Keratinocyte (primary cell): Measurements from ENCODE around the gene CXCL6. TPM values are rescaled to one million over a fixed set of nuclear protein-coding genes. Genes with fewer than 3 reads are reported as not detected.

Source experiments
- DNase-seq: peaks from one replicate; pipeline ENCODE4 v3.0.0-alpha.2; 2011; ENCODE audit warnings: low read depth, missing footprints, low spot score
- FAIRE-seq: peaks from 2 replicates; lab custom pipeline; 2011; peaks lifted over from hg19 to GRCh38; lab: Jason Lieb, UNC
- H2AFZ ChIP-seq: 2 replicates; pipeline ENCODE4 v1.6.0; 2012; ENCODE audit warnings: low read length, control low read depth, inconsistent platforms; ENCODE audit not compliant: control insufficient read depth
- H3K27ac ChIP-seq: 2 replicates; pipeline ENCODE4 v1.5.1; 2011; ENCODE audit warnings: low read length; ENCODE audit not compliant: control insufficient read depth, insufficient read depth
- H3K27me3 ChIP-seq: 3 replicates; pipeline ENCODE4 v1.6.0; 2011; ENCODE audit warnings: low read length; ENCODE audit not compliant: control insufficient read depth, insufficient read depth; ENCODE audit errors: extremely low read depth
- H3K36me3 ChIP-seq, 2 experiments: 2 replicates in 1 of 2; 3 replicates in 1 of 2; pipeline ENCODE4 v1.5.1; 2011; ENCODE audit warnings: low read length in 2 of 2, mild to moderate bottlenecking in 1 of 2; ENCODE audit not compliant: control insufficient read depth in 2 of 2, insufficient read depth in 2 of 2; ENCODE audit errors: extremely low read depth in 1 of 2
- H3K4me1 ChIP-seq: 3 replicates; pipeline ENCODE4 v1.5.1; 2011; ENCODE audit warnings: low read length; ENCODE audit not compliant: control insufficient read depth, insufficient read depth; ENCODE audit errors: extremely low read depth
- H3K4me2 ChIP-seq: 3 replicates; pipeline ENCODE4 v1.6.0; 2011; ENCODE audit warnings: low read depth, low read length; ENCODE audit not compliant: control insufficient read depth, insufficient read depth; ENCODE audit errors: extremely low read depth
- H3K4me3 ChIP-seq, 3 experiments: fragments of 200-600 bp in 1 of 3; sonication (generic) in 1 of 3; 2 replicates in 2 of 3; 3 replicates in 1 of 3; pipeline ENCODE4 v1.5.1; 2011 to 2016; ENCODE audit warnings: low read length in 3 of 3, mild to moderate bottlenecking in 3 of 3, control low read depth in 2 of 3, inconsistent platforms in 1 of 3, low read depth in 1 of 3, mixed read lengths in 1 of 3, mixed run types in 1 of 3, moderate library complexity in 1 of 3; ENCODE audit not compliant: control insufficient read depth in 2 of 3, insufficient read depth in 2 of 3; ENCODE audit errors: extremely low read depth in 1 of 3
- H3K79me2 ChIP-seq: 2 replicates; pipeline ENCODE4 v1.6.0; 2012; ENCODE audit warnings: low read length; ENCODE audit not compliant: control insufficient read depth, insufficient read depth
- H3K9ac ChIP-seq: 3 replicates; pipeline ENCODE4 v1.6.0; 2011; ENCODE audit warnings: low read length; ENCODE audit not compliant: control insufficient read depth, insufficient read depth; ENCODE audit errors: extremely low read depth
- H3K9me1 ChIP-seq: 3 replicates; pipeline ENCODE4 v1.6.0; 2011; ENCODE audit warnings: low read length; ENCODE audit not compliant: control insufficient read depth, insufficient read depth; ENCODE audit errors: extremely low read depth
- H3K9me3 ChIP-seq: 2 replicates; pipeline ENCODE4 v1.5.1; 2012; ENCODE audit warnings: low read depth, low read length; ENCODE audit not compliant: control insufficient read depth
- H4K20me1 ChIP-seq: 3 replicates; pipeline ENCODE4 v1.6.0; 2011; ENCODE audit warnings: low read length; ENCODE audit not compliant: control insufficient read depth, insufficient read depth; ENCODE audit errors: extremely low read depth
- EZH2 ChIP-seq: IDR thresholded peaks from one replicate; pipeline ENCODE4 v1.6.1; 2012; ENCODE audit warnings: inconsistent platforms, mild to moderate bottlenecking, low read length, moderate library complexity
- dilution Hi-C: fragments of 300-500 bp; cut with MboI; formaldehyde crosslinking; loops from one replicate; pipeline ENCODE4 v1.7.0; 2020; ENCODE audit warnings: low sequenced_read_pairs; ENCODE audit not compliant: extremely low pct_ligation_motif_present
- polyA plus RNA-seq, 5 experiments: library from polyadenylated mRNA; depleted of rRNA in 3 of 5; stranded (reverse) in 3 of 5; stranded (forward) in 1 of 5; unstranded in 1 of 5; fragments of >200 nt; gene quantifications; 1 replicate in 1 of 5; 2 replicates in 3 of 5; 3 replicates in 1 of 5; pipeline versions ENCODE4 v1.2.1 to v1.2.3, GENCODE V29; 2011 to 2012; ENCODE audit warnings: missing spikeins in 2 of 5, low read depth in 1 of 5, low replicate concordance in 1 of 5
- TF ChIP-seq, protein P1 (sequence below), 3 experiments: IDR thresholded peaks in 1 of 3; conservative IDR thresholded peaks in 1 of 3; optimal IDR thresholded peaks in 1 of 3; 2 replicates in 2 of 3; 3 replicates in 1 of 3; pipeline versions ENCODE3 to v1.5.1; 2011; ENCODE audit warnings: low read length in 3 of 3, mild to moderate bottlenecking in 3 of 3, moderate library complexity in 2 of 3, control low read depth in 1 of 3, inconsistent platforms in 1 of 3; ENCODE audit not compliant: insufficient read depth in 2 of 3; ENCODE audit errors: extremely low read depth in 1 of 3

CXCL6 gene
- polyA plus RNA-seq, 1 donor (not counting 4 experiments of a cell fraction or from before 2014, with no cell fraction given) = 0.08 TPM

DNA sequence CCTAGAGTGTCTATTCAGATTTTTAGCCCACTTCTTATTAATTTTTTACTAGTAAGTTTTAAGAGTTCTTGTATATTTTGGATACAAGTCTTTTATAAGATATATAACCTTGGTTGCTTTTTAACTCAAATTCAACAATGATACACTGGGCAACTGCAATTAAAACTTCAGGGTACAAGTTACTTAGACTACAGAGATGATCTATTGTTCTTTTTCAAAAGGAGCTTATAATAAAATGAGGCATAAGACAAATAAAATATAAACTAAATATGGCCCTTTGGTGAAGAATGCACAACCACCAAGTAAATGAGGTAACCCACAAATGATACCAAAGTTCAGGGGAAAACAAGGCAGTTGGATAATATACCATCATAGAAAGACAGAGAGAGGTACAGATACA lies 37.6 kb upstream of the CXCL6 start:
- FAIRE-seq = no peak

DNA sequence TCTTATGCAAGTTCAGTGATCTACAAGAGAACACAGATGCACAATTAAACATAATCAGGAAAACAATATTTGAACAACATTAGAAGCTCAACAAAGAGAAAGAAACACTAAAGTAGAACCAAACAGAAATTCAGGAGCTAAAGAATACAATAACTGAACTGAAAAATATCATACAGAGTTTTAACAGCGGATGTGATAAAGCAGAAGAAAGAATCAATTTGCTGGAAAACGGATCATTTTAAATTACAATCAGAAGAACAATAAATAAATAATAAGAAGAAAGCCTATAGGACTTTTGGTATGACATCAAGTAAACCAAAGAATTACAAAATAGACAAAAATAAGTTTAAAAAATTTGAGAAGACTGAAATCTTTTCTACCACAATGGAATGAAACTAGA lies 36.3 kb upstream of the CXCL6 start:
- Histone ChIP-seq H3K79me2 (no peaks in the 10 kb centered on the region), H3K4me2 (no peak overlapping the region), H2AFZ (no peak overlapping the region), H3K4me3 (no peak overlapping the region), H4K20me1 (no peaks in the 10 kb centered on the region), H3K9me3 (no peaks in the 10 kb centered on the region), H3K36me3 (no peaks in the 10 kb centered on the region), H3K9me1 (no peaks in the 10 kb centered on the region), H3K9ac (no peak overlapping the region), H3K27me3 (no peaks in the 10 kb centered on the region), H3K27ac (no peak overlapping the region), H3K4me1 (no peaks in the 10 kb centered on the region)
- FAIRE-seq (no peak), DNase-seq (no peak)
- dilution Hi-C loops = no loop called here
- TF ChIP-seq, protein P1, sequence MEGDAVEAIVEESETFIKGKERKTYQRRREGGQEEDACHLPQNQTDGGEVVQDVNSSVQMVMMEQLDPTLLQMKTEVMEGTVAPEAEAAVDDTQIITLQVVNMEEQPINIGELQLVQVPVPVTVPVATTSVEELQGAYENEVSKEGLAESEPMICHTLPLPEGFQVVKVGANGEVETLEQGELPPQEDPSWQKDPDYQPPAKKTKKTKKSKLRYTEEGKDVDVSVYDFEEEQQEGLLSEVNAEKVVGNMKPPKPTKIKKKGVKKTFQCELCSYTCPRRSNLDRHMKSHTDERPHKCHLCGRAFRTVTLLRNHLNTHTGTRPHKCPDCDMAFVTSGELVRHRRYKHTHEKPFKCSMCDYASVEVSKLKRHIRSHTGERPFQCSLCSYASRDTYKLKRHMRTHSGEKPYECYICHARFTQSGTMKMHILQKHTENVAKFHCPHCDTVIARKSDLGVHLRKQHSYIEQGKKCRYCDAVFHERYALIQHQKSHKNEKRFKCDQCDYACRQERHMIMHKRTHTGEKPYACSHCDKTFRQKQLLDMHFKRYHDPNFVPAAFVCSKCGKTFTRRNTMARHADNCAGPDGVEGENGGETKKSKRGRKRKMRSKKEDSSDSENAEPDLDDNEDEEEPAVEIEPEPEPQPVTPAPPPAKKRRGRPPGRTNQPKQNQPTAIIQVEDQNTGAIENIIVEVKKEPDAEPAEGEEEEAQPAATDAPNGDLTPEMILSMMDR (optimal IDR thresholded peaks at IDR 0.05 in 1 of 3, IDR thresholded peaks at IDR 0.05 in 1 of 3, conservative IDR thresholded peaks at IDR 0.05 in 1 of 3; ENCODE audit: extremely low read depth in 1 of 3, insufficient read depth in 2 of 3, low read length in 3 of 3) = no peak
- no peak for TF ChIP-seq EZH2

More for the DNA sequence above, 37.6 kb upstream of the CXCL6 start:
- TF ChIP-seq, protein P1 (optimal IDR thresholded peaks at IDR 0.05 in 1 of 3, IDR thresholded peaks at IDR 0.05 in 1 of 3, conservative IDR thresholded peaks at IDR 0.05 in 1 of 3; ENCODE audit: extremely low read depth in 1 of 3, insufficient read depth in 2 of 3, low read length in 3 of 3) = no peak
- no peak for TF ChIP-seq EZH2
- no peak overlapping the region for H3K4me3 ChIP-seq
- no peaks in the 10 kb centered on the region for H3K79me2 ChIP-seq
- no peak overlapping the region for H2AFZ ChIP-seq
- H3K4me2 ChIP-seq = no peak overlapping the region
- no peaks in the 10 kb centered on the region for H3K36me3 ChIP-seq
- no peaks in the 10 kb centered on the region for H3K9me3 ChIP-seq
- no peak overlapping the region for H3K27ac ChIP-seq
- dilution Hi-C loops = no loop called here
- no peak for DNase-seq
- H3K9me1 ChIP-seq = no peaks in the 10 kb centered on the region
- no peaks in the 10 kb centered on the region for H4K20me1 ChIP-seq
- H3K4me1 ChIP-seq = no peaks in the 10 kb centered on the region
- H3K9ac ChIP-seq = no peak overlapping the region
- no peaks in the 10 kb centered on the region for H3K27me3 ChIP-seq
